ENCODE measurements around the gene PRKCH. TPM values are rescaled to one million over a fixed set of nuclear protein-coding genes. Genes with fewer than 3 reads are reported as not detected.

PRKCH gene
- polyA plus RNA-seq, 4 donors = 5.9 to 17.3 (median 12.9) TPM

- FAIRE-seq (no peak), DNase-seq (no peak)
- peak overlapping the region; percentile 34 to 90 (median 67) for H3K27ac ChIP-seq (ENCODE audit: low read depth in 1 of 3, low read length in 2 of 3)
- no peaks in the 10 kb centered on the region for H3K36me3 ChIP-seq (ENCODE audit: control insufficient read depth in 3 of 3, insufficient read depth in 2 of 3, low read depth in 1 of 3, low read length in 3 of 3)
- peaks cover 0 to 4% (median 2%) of the 10 kb centered on the region in 3 donors for H3K4me1 ChIP-seq (ENCODE audit: control insufficient read depth in 3 of 3, insufficient read depth in 2 of 3, low read depth in 1 of 3, low read length in 2 of 3)
- peaks cover 0 to 13% (median 0%) of the 10 kb centered on the region in 3 donors for H3K27me3 ChIP-seq (ENCODE audit: control insufficient read depth in 3 of 3, insufficient read depth in 3 of 3, low read length in 3 of 3)
- no peaks in the 10 kb centered on the region for H3K9me3 ChIP-seq (ENCODE audit: control insufficient read depth in 2 of 2, insufficient read depth in 1 of 2, low read depth in 1 of 2, low read length in 1 of 2)
- H3K4me3 ChIP-seq (ENCODE audit: low read depth in 1 of 3, low read length in 3 of 3) = peak overlapping the region in 2 of 3 donors; percentile 65 to 75
- WGBS, 3 donors = 12 to 48% (median 48%) methylated on average over 1 of the region's 1 CpG
These were observed 39.5 kb upstream of the PRKCH start for GRCh38 chr14:61281948-61282275.

- Histone ChIP-seq H3K36me3 (ENCODE audit: control insufficient read depth in 3 of 3, insufficient read depth in 2 of 3, low read depth in 1 of 3, low read length in 3 of 3) (no peaks in the 10 kb centered on the region), H3K4me3 (ENCODE audit: low read depth in 1 of 3, low read length in 3 of 3) (no peak overlapping the region), H3K4me1 (ENCODE audit: control insufficient read depth in 3 of 3, insufficient read depth in 2 of 3, low read depth in 1 of 3, low read length in 2 of 3) (peaks cover 0 to 4% (median 2%) of the 10 kb centered on the region in 3 donors), H3K9me3 (ENCODE audit: control insufficient read depth in 2 of 2, insufficient read depth in 1 of 2, low read depth in 1 of 2, low read length in 1 of 2) (no peaks in the 10 kb centered on the region), H3K27ac (ENCODE audit: low read depth in 1 of 3, low read length in 2 of 3) (no peak overlapping the region), H3K27me3 (ENCODE audit: control insufficient read depth in 3 of 3, insufficient read depth in 3 of 3, low read length in 3 of 3) (peaks cover 0 to 13% (median 0%) of the 10 kb centered on the region in 3 donors)
- WGBS, 3 donors = 72 to 79% (median 78%) methylated on average over 2 of the region's 2 CpGs
- DNase-seq (no peak), FAIRE-seq (no peak)
These were observed 38.6 kb upstream of the PRKCH start for GRCh38 chr14:61282746-61283145.

DNA sequence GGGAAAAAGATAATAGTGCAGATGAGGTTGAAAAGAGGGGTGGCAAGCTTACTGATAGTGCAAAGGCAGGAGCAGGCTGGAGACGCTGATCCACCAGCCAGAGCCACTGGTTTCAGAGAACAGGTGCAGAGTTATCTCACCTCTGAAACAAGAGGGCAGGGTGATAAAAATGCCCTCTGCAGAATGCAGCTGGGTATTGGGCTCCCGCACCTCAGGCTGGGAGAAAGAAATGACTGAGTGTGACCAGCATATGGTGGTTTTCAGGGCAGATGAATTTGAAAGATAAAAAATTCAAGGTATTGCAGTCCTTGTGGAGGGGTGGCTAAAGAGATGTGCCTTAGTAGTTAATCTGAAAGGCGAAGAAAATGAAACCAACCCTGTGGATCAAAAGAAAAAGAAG lies 37.4 kb upstream of the PRKCH start:
- Histone ChIP-seq H3K9me3 (ENCODE audit: control insufficient read depth in 2 of 2, insufficient read depth in 1 of 2, low read depth in 1 of 2, low read length in 1 of 2) (no peaks in the 10 kb centered on the region), H3K27ac (ENCODE audit: low read depth in 1 of 3, low read length in 2 of 3) (peak overlapping the region in 1 of 3 donors; percentile 50), H3K4me1 (ENCODE audit: control insufficient read depth in 3 of 3, insufficient read depth in 2 of 3, low read depth in 1 of 3, low read length in 2 of 3) (peaks cover 0 to 4% (median 2%) of the 10 kb centered on the region in 3 donors), H3K27me3 (ENCODE audit: control insufficient read depth in 3 of 3, insufficient read depth in 3 of 3, low read length in 3 of 3) (peaks cover 0 to 13% (median 0%) of the 10 kb centered on the region in 3 donors), H3K4me3 (ENCODE audit: low read depth in 1 of 3, low read length in 3 of 3) (peak overlapping the region in 1 of 3 donors; percentile 9), H3K36me3 (ENCODE audit: control insufficient read depth in 3 of 3, insufficient read depth in 2 of 3, low read depth in 1 of 3, low read length in 3 of 3) (no peaks in the 10 kb centered on the region)
- FAIRE-seq (no peak), DNase-seq (peak; percentile 31 to 45)
- WGBS, 3 donors = 15 to 54% (median 30%) methylated on average over 3 of the region's 3 CpGs

DNA sequence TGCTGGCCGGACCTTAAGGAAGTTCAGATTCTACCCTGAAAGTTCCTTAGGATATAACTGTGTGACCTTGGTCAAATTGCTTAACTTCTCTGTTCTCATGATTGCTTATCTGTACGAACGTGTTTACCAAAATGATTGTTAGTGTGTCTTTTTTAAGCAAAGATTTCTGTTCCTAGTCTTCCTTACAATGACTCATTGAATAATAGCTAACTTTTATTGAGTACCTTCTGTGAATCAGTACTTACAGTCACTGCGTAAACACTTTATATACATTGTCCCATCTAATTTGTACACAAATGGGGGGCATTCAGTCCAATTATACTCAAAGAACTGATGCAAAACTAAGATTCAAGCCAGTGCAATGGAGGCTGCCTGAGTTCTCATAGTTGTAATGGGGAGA lies 36.0 kb upstream of the PRKCH start:
- H3K27me3 ChIP-seq (ENCODE audit: control insufficient read depth in 3 of 3, insufficient read depth in 3 of 3, low read length in 3 of 3) = peaks cover 0 to 7% (median 0%) of the 10 kb centered on the region in 3 donors
- 31 to 54% (median 36%) methylated on average over 4 of the region's 4 CpGs for WGBS, 3 donors
- no peaks in the 10 kb centered on the region for H3K36me3 ChIP-seq (ENCODE audit: control insufficient read depth in 3 of 3, insufficient read depth in 2 of 3, low read depth in 1 of 3, low read length in 3 of 3)
- H3K4me3 ChIP-seq (ENCODE audit: low read depth in 1 of 3, low read length in 3 of 3) = no peak overlapping the region
- no peaks in the 10 kb centered on the region for H3K9me3 ChIP-seq (ENCODE audit: control insufficient read depth in 2 of 2, insufficient read depth in 1 of 2, low read depth in 1 of 2, low read length in 1 of 2)
- FAIRE-seq (no peak), DNase-seq (peak in 1 of 2 donors; percentile 38)
- no peak overlapping the region for H3K27ac ChIP-seq (ENCODE audit: low read depth in 1 of 3, low read length in 2 of 3)
- H3K4me1 ChIP-seq (ENCODE audit: control insufficient read depth in 3 of 3, insufficient read depth in 2 of 3, low read depth in 1 of 3, low read length in 2 of 3) = peaks cover 0 to 4% (median 2%) of the 10 kb centered on the region in 3 donors

- WGBS, 3 donors = 67 to 80% (median 73%) methylated on average over 7 of the region's 7 CpGs
- H3K9me3 ChIP-seq (ENCODE audit: control insufficient read depth in 2 of 2, insufficient read depth in 1 of 2, low read depth in 1 of 2, low read length in 1 of 2) = no peaks in the 10 kb centered on the region
- no peak overlapping the region for H3K4me3 ChIP-seq (ENCODE audit: low read depth in 1 of 3, low read length in 3 of 3)
- no peaks in the 10 kb centered on the region for H3K36me3 ChIP-seq (ENCODE audit: control insufficient read depth in 3 of 3, insufficient read depth in 2 of 3, low read depth in 1 of 3, low read length in 3 of 3)
- no peak for DNase-seq
- FAIRE-seq = no peak
- no peak overlapping the region for H3K27ac ChIP-seq (ENCODE audit: low read depth in 1 of 3, low read length in 2 of 3)
- no peaks in the 10 kb centered on the region for H3K27me3 ChIP-seq (ENCODE audit: control insufficient read depth in 3 of 3, insufficient read depth in 3 of 3, low read length in 3 of 3)
- H3K4me1 ChIP-seq (ENCODE audit: control insufficient read depth in 3 of 3, insufficient read depth in 2 of 3, low read depth in 1 of 3, low read length in 2 of 3) = peaks cover 0 to 4% (median 0%) of the 10 kb centered on the region in 3 donors
These were observed 34.2 kb upstream of the PRKCH start for GRCh38 chr14:61287196-61287595.

DNA sequence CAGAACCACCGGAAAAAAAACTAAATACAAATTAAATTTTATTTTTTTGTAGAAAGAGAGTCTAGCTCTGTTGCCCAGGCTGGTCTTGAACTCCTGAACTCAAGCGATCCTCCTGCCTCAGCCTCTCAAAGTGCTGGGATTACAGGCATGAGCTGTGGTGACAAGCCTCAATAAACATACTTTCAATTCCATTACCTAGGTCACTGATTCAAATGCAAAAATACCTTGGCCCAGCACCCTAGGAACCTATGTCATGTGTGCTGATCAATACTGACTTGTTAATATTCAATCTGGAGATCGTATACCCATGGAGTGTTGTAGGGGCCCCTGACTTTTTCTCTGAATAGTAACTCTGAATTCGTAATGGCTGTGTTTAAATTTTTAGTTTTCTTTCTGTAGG lies 33.2 kb upstream of the PRKCH start:
- FAIRE-seq = no peak
- WGBS, 3 donors = 68 to 77% (median 71%) methylated on average over 4 of the region's 4 CpGs
- DNase-seq = no peak
- Histone ChIP-seq H3K4me3 (ENCODE audit: low read depth in 1 of 3, low read length in 3 of 3) (no peak overlapping the region), H3K9me3 (ENCODE audit: control insufficient read depth in 2 of 2, insufficient read depth in 1 of 2, low read depth in 1 of 2, low read length in 1 of 2) (no peaks in the 10 kb centered on the region), H3K36me3 (ENCODE audit: control insufficient read depth in 3 of 3, insufficient read depth in 2 of 3, low read depth in 1 of 3, low read length in 3 of 3) (no peaks in the 10 kb centered on the region), H3K27ac (ENCODE audit: low read depth in 1 of 3, low read length in 2 of 3) (no peak overlapping the region), H3K27me3 (ENCODE audit: control insufficient read depth in 3 of 3, insufficient read depth in 3 of 3, low read length in 3 of 3) (no peaks in the 10 kb centered on the region), H3K4me1 (ENCODE audit: control insufficient read depth in 3 of 3, insufficient read depth in 2 of 3, low read depth in 1 of 3, low read length in 2 of 3) (peaks cover 0 to 4% (median 0%) of the 10 kb centered on the region in 3 donors)

GRCh38 chr14:61288720-61289119 lies 32.7 kb upstream of the PRKCH start:
- no peak overlapping the region for H3K4me3 ChIP-seq (ENCODE audit: low read depth in 1 of 3, low read length in 3 of 3)
- FAIRE-seq (no peak), DNase-seq (no peak)
- H3K27ac ChIP-seq (ENCODE audit: low read depth in 1 of 3, low read length in 2 of 3) = no peak overlapping the region
- peaks cover 0 to 4% (median 0%) of the 10 kb centered on the region in 3 donors for H3K4me1 ChIP-seq (ENCODE audit: control insufficient read depth in 3 of 3, insufficient read depth in 2 of 3, low read depth in 1 of 3, low read length in 2 of 3)
- WGBS, 3 donors = 74 to 83% (median 80%) methylated on average over 3 of the region's 3 CpGs
- no peaks in the 10 kb centered on the region for H3K27me3 ChIP-seq (ENCODE audit: control insufficient read depth in 3 of 3, insufficient read depth in 3 of 3, low read length in 3 of 3)
- no peaks in the 10 kb centered on the region for H3K36me3 ChIP-seq (ENCODE audit: control insufficient read depth in 3 of 3, insufficient read depth in 2 of 3, low read depth in 1 of 3, low read length in 3 of 3)
- H3K9me3 ChIP-seq (ENCODE audit: control insufficient read depth in 2 of 2, insufficient read depth in 1 of 2, low read depth in 1 of 2, low read length in 1 of 2) = no peaks in the 10 kb centered on the region

DNA sequence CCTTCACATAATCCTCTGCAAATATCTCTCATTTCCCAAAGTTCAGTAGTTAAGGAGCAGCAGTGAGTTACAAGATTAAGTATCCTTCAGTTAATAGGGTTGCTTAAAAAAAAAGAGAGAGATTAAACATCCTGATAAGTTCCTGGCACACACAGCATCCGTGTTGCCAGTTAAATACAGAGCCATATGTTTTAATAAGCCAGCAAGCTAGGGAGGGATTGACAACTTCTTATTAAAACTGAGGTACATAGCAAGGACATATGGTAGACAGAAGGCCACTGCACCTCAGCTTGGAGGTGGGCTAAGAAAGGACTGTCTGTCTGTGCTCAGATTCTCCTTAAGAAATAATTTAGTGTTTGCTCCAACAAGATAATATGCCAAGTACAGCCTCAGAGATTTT lies 30.7 kb upstream of the PRKCH start:
- H3K27ac ChIP-seq (ENCODE audit: low read depth in 1 of 3, low read length in 2 of 3) = no peak overlapping the region
- no peaks in the 10 kb centered on the region for H3K27me3 ChIP-seq (ENCODE audit: control insufficient read depth in 3 of 3, insufficient read depth in 3 of 3, low read length in 3 of 3)
- no peaks in the 10 kb centered on the region for H3K4me1 ChIP-seq (ENCODE audit: control insufficient read depth in 3 of 3, insufficient read depth in 2 of 3, low read depth in 1 of 3, low read length in 2 of 3)
- peaks cover 0 to 2% (median 0%) of the 10 kb centered on the region in 3 donors for H3K36me3 ChIP-seq (ENCODE audit: control insufficient read depth in 3 of 3, insufficient read depth in 2 of 3, low read depth in 1 of 3, low read length in 3 of 3)
- no peak overlapping the region for H3K4me3 ChIP-seq (ENCODE audit: low read depth in 1 of 3, low read length in 3 of 3)
- H3K9me3 ChIP-seq (ENCODE audit: control insufficient read depth in 2 of 2, insufficient read depth in 1 of 2, low read depth in 1 of 2, low read length in 1 of 2) = no peaks in the 10 kb centered on the region
- DNase-seq (no peak), FAIRE-seq (no peak)
- WGBS, 3 donors = 55 to 67% (median 55%) methylated on average over 1 of the region's 1 CpG

- 11 to 34% (median 27%) methylated on average over 3 of the region's 3 CpGs for WGBS, 3 donors
- Histone ChIP-seq H3K27me3 (ENCODE audit: control insufficient read depth in 3 of 3, insufficient read depth in 3 of 3, low read length in 3 of 3) (no peaks in the 10 kb centered on the region), H3K27ac (ENCODE audit: low read depth in 1 of 3, low read length in 2 of 3) (no peak overlapping the region), H3K9me3 (ENCODE audit: control insufficient read depth in 2 of 2, insufficient read depth in 1 of 2, low read depth in 1 of 2, low read length in 1 of 2) (peaks cover 0 to 4% of the 10 kb centered on the region in 2 donors), H3K4me1 (ENCODE audit: control insufficient read depth in 3 of 3, insufficient read depth in 2 of 3, low read depth in 1 of 3, low read length in 2 of 3) (peaks cover 0 to 14% (median 3%) of the 10 kb centered on the region in 3 donors), H3K36me3 (ENCODE audit: control insufficient read depth in 3 of 3, insufficient read depth in 2 of 3, low read depth in 1 of 3, low read length in 3 of 3) (peaks cover 0 to 2% (median 0%) of the 10 kb centered on the region in 3 donors), H3K4me3 (ENCODE audit: low read depth in 1 of 3, low read length in 3 of 3) (no peak overlapping the region)
- FAIRE-seq (no peak), DNase-seq (no peak)
These were observed 25.2 kb upstream of the PRKCH start for GRCh38 chr14:61296151-61296550.

All from small intestine (tissue), 7 donors.